HG03354 (cell line): ENCODE measurements around the gene FOXRED1.
"Not testable (repeated sequence)": the region's sequence is repeated elsewhere in the genome, so short reads cannot be mapped to it uniquely, and the experiment has no call there.

Experiments
- ATAC-seq: cut with Tn5 transposase; IDR thresholded peaks from one replicate; pipeline ENCODE4 v1.9.1; 2021; ENCODE audit warnings: mild to moderate bottlenecking; ENCODE audit not compliant: unreplicated experiment, poor library complexity, severe bottlenecking

The FOXRED1 gene

GRCh38 chr11:126308771-126309170, 39.8 kb downstream of the FOXRED1 start:
- ATAC-seq = not testable (repeated sequence)

GRCh38 chr11:126310200-126310991, 41.4 kb downstream of the FOXRED1 start:
- peak; percentile 48 for ATAC-seq

- ATAC-seq = no peak
Observed at GRCh38 chr11:126310992-126311310, 42.0 kb downstream of the FOXRED1 start.

GRCh38 chr11:126311401-126312291, 42.7 kb downstream of the FOXRED1 start:
- ATAC-seq = peak; percentile 64

- ATAC-seq = no peak
Observed at GRCh38 chr11:126312961-126313360, 44.0 kb downstream of the FOXRED1 start.

GRCh38 chr11:126313826-126314225, 44.9 kb downstream of the FOXRED1 start:
- ATAC-seq = no peak

- no peak for ATAC-seq
Observed at GRCh38 chr11:126317432-126317755, 48.4 kb downstream of the FOXRED1 start.

GRCh38 chr11:126317756-126318573, 49.0 kb downstream of the FOXRED1 start:
- peak; percentile 49 for ATAC-seq

GRCh38 chr11:126318574-126319373, 49.8 kb downstream of the FOXRED1 start:
- peak; percentile 86 for ATAC-seq

GRCh38 chr11:126319374-126319740, 50.4 kb downstream of the FOXRED1 start:
- ATAC-seq = no peak

GRCh38 chr11:126322996-126323395, 54.0 kb downstream of the FOXRED1 start:
- ATAC-seq = no peak

- ATAC-seq = no peak
Observed at GRCh38 chr11:126327281-126328000, 58.5 kb downstream of the FOXRED1 start.
